GM19328 (cell line): ENCODE measurements around the gene PIP.
"Not testable (repeated sequence)": the region's sequence is repeated elsewhere in the genome, so short reads cannot be mapped to it uniquely, and the experiment has no call there.

Experiments used
- ATAC-seq: cut with Tn5 transposase; IDR thresholded peaks from one replicate; pipeline ENCODE4 v1.9.1; 2021; ENCODE audit warnings: mild to moderate bottlenecking, moderate library complexity; ENCODE audit not compliant: unreplicated experiment

The PIP gene

DNA sequence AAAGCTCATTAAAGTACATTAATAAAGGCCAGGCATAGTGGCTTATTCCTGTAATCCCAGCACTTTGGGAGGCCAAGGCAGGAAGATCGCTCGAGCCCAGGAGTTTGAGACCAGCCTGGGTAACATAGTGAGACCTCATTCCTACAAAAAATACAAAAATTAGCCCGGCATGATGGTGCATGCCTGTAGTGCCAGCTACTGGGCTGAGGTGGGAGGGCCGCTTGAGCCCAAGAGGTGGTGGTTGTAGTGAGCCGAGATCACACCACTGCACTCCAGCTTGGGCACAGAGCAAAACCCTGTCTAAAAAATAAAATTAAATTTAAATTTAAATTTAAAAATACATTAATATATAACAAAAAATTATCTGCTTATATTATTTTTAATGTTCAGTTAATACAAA is 44.3 kb downstream of the PIP start:
- ATAC-seq, result no peak

- ATAC-seq, result no peak
These were observed 45.7 kb downstream of the PIP start for GRCh38 chr7:143177374-143178119.

DNA sequence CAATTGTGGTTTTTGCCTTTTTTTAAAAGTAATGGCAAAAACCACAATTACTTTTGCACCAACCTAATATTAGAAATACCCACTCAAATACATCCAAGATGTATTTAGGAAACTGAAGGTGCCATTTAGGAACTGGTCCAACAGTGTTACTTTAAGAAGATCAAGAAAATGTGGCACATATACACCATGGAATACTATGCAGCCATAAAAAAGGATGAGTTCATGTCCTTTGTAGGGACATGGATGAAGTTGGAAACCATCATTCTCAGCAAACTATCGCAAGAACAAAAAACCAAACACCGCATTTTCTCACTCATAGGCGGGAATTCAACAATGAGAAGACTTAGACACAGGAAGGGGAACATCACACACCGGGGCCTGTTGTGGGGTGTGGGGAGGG is 48.9 kb downstream of the PIP start:
- not testable (repeated sequence) for ATAC-seq

DNA sequence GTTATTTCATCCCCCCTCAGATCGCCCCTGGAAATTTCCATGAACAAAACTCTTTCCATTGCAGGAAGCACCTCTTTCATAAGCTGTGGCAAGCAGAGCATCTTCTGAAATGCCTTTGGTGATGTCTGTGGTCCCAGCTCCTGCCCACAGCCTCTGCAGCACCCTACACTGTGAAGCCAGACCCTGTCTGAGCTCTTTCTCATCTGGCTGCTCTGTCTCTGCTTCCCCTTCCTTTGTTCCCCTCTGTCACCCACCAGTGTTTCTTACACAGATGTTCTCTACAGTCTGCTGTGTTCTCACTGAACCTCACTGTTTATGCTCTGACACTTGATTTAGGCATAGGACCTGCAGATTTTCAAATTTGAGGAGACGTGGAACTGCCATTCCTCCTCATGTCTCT is 49.5 kb downstream of the PIP start:
- no peak for ATAC-seq

DNA sequence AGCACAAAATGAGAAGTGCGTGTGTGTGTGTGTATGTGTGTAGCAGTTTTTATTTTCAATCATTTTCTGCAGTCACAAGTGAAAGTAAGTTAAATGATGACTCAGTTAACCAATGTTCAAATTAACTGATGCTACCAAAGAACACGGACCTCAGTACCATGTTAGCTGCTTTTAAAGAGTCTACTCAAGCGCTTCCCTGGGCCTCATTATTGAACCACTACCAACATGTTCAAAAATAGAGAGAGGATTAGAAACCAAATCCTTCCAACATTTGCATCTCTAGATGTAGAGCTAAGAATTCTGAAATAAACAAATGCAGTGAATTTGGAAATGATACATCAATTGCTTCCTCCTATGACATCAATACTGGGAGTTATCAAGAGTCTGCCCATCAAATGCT is 51.1 kb downstream of the PIP start, which contains the start of gene TAS2R39:
TSS of gene TAS2R39 (plus strand) at position 396 of the 400 bp plus-strand sequence. CDS start at position 396, 0 bp downstream.
- ATAC-seq, result no peak

- no peak for ATAC-seq
These were observed 53.7 kb downstream of the PIP start for GRCh38 chr7:143185551-143185950.

DNA sequence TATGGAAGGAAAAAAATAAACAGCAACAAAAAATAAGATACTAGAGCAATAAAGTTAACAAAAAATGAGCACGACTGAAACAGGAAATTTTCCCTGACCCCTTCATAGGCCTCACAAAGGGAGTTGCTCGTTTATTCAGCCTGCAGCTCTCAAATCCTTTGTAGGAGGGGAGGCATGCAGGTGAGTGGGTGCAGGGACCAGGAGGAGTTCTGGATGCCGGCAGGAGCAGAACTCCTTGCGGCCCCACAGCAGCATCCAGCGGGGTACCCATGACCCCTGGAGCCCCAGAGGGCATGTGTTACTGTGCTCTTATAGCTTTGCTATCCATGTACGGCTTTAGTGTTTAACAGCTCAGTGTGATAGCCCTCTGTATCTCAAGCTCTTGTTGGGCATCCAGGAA is 57.1 kb downstream of the PIP start:
- no peak for ATAC-seq
